H9 (cell line): ENCODE data around the gene C18orf63. TPM values are rescaled to one million over a fixed set of nuclear protein-coding genes. Genes with fewer than 3 reads are reported as not detected.

ENCODE experiments used
- DNase-seq: peaks from one replicate; pipeline ENCODE4 v3.0.0-alpha.2; 2017
- H2AFZ ChIP-seq: one replicate; pipeline ENCODE4 v1.6.1; 2013; ENCODE audit warnings: mild to moderate bottlenecking, low read length, control low read depth, moderate library complexity
- H2AK5ac ChIP-seq: 2 replicates; pipeline ENCODE4 v1.6.1; 2013; ENCODE audit warnings: low read length, control low read depth, mixed read lengths; ENCODE audit not compliant: insufficient read length
- H2BK120ac ChIP-seq: one replicate; pipeline ENCODE4 v1.6.1; 2013; ENCODE audit warnings: low read depth, mild to moderate bottlenecking, low read length, control low read depth, inconsistent platforms; ENCODE audit not compliant: poor library complexity, severe bottlenecking
- H2BK12ac ChIP-seq: 2 replicates; pipeline ENCODE4 v1.6.1; 2013; ENCODE audit warnings: low read length, control low read depth, mixed read lengths, low read depth; ENCODE audit not compliant: insufficient read length
- H2BK15ac ChIP-seq: 2 replicates; pipeline ENCODE4 v1.6.1; 2013; ENCODE audit warnings: low read depth, low read length, control low read depth
- H2BK20ac ChIP-seq: one replicate; pipeline ENCODE4 v1.6.1; 2013; ENCODE audit warnings: low read depth, mild to moderate bottlenecking, low read length, control low read depth, inconsistent platforms; ENCODE audit not compliant: poor library complexity, severe bottlenecking
- H2BK5ac ChIP-seq: 2 replicates; pipeline ENCODE4 v1.6.1; 2013; ENCODE audit warnings: low read length, control low read depth, mixed read lengths; ENCODE audit not compliant: insufficient read length
- H3K14ac ChIP-seq: 2 replicates; pipeline ENCODE4 v1.6.1; 2013; ENCODE audit warnings: low read length, control low read depth; ENCODE audit not compliant: insufficient read depth
- H3K18ac ChIP-seq: 2 replicates; pipeline ENCODE4 v1.6.1; 2013; ENCODE audit warnings: low read depth, mild to moderate bottlenecking, mixed read lengths, low read length, control low read depth; ENCODE audit not compliant: insufficient read length
- H3K23ac ChIP-seq: 2 replicates; pipeline ENCODE4 v1.6.1; 2013; ENCODE audit warnings: low read length, control low read depth, mixed read lengths, low read depth; ENCODE audit not compliant: insufficient read length
- H3K23me2 ChIP-seq: 2 replicates; pipeline ENCODE4 v1.6.1; 2013; ENCODE audit warnings: low read depth, mild to moderate bottlenecking, mixed read lengths, low read length, control low read depth; ENCODE audit not compliant: insufficient read length, poor library complexity, severe bottlenecking
- H3K27ac ChIP-seq: 2 replicates; pipeline ENCODE4 v1.5.1; 2013; ENCODE audit warnings: low read length, control low read depth, mixed read lengths, low read depth; ENCODE audit not compliant: insufficient read length
- H3K27me3 ChIP-seq: 2 replicates; pipeline ENCODE4 v1.6.1; 2013; ENCODE audit warnings: low read length, control low read depth, inconsistent platforms; ENCODE audit not compliant: insufficient read depth
- H3K4ac ChIP-seq: 2 replicates; pipeline ENCODE4 v1.6.1; 2013; ENCODE audit warnings: low read depth, mild to moderate bottlenecking, control low read depth, inconsistent platforms, low read length, moderate library complexity
- H3K4me1 ChIP-seq: 2 replicates; pipeline ENCODE4 v1.6.1; 2013; ENCODE audit warnings: low read length, control low read depth, inconsistent platforms; ENCODE audit not compliant: insufficient read depth
- H3K4me2 ChIP-seq: 2 replicates; pipeline ENCODE4 v1.6.1; 2013; ENCODE audit warnings: low read length, control low read depth, mixed read lengths; ENCODE audit not compliant: insufficient read length, insufficient read depth
- H3K56ac ChIP-seq: 2 replicates; pipeline ENCODE4 v1.6.1; 2013; ENCODE audit warnings: low read depth, mild to moderate bottlenecking, mixed read lengths, low read length, control low read depth; ENCODE audit not compliant: insufficient read length
- H3K79me1 ChIP-seq: 2 replicates; pipeline ENCODE4 v1.6.1; 2013; ENCODE audit warnings: low read depth, mild to moderate bottlenecking, moderate library complexity, low read length, control low read depth, inconsistent platforms; ENCODE audit not compliant: insufficient read depth, poor library complexity, severe bottlenecking
- H3K79me2 ChIP-seq: 2 replicates; pipeline ENCODE4 v1.6.1; 2013; ENCODE audit warnings: low read length, control low read depth, inconsistent platforms; ENCODE audit not compliant: insufficient read depth
- H3K9ac ChIP-seq: 2 replicates; pipeline ENCODE4 v1.6.1; 2013; ENCODE audit warnings: low read length, control low read depth, mixed read lengths; ENCODE audit not compliant: insufficient read length; ENCODE audit errors: extremely low read depth
- H3K9me3 ChIP-seq: one replicate; pipeline ENCODE4 v1.6.1; 2013; ENCODE audit warnings: low read depth, low read length, inconsistent platforms; ENCODE audit not compliant: control insufficient read depth
- H3T11ph ChIP-seq: one replicate; pipeline ENCODE4 v1.6.1; 2013; ENCODE audit warnings: mild to moderate bottlenecking, low read length, control low read depth, inconsistent platforms
- H4K20me1 ChIP-seq: one replicate; pipeline ENCODE4 v1.6.1; 2013; ENCODE audit not compliant: control insufficient read depth, insufficient read length, insufficient read depth
- H4K5ac ChIP-seq: 2 replicates; pipeline ENCODE4 v1.6.1; 2013; ENCODE audit warnings: low read depth, mild to moderate bottlenecking, mixed read lengths, low read length, control low read depth; ENCODE audit not compliant: insufficient read length
- H4K8ac ChIP-seq: replicated peaks from 2 replicates; pipeline ENCODE4 v1.6.1; 2013; ENCODE audit warnings: low read length, control low read depth, mixed read lengths, low read depth; ENCODE audit not compliant: insufficient read length
- H4K91ac ChIP-seq: 2 replicates; pipeline ENCODE4 v1.6.1; 2013; ENCODE audit warnings: low read depth, mild to moderate bottlenecking, moderate library complexity, mixed read lengths, low read length, control low read depth; ENCODE audit not compliant: insufficient read length
- H3K27ac Mint-ChIP-seq, 3 experiments: 2 replicates in 2 of 3; 3 replicates in 1 of 3; pipeline ENCODE4 v1.8.0; 2020 to 2021; ENCODE audit warnings: mixed read lengths in 3 of 3, mild to moderate bottlenecking in 1 of 3, moderate library complexity in 1 of 3
- H3K27me3 Mint-ChIP-seq: 2 replicates; pipeline ENCODE4 v1.8.0; 2021; ENCODE audit warnings: low read depth, mild to moderate bottlenecking, moderate library complexity, mixed read lengths
- H3K36me3 Mint-ChIP-seq, 3 experiments: 2 replicates in 2 of 3; 3 replicates in 1 of 3; pipeline ENCODE4 v1.8.0; 2020 to 2021; ENCODE audit warnings: low read depth in 3 of 3, mixed read lengths in 3 of 3; ENCODE audit not compliant: insufficient read depth in 1 of 3
- H3K4me1 Mint-ChIP-seq, 2 experiments: 2 replicates each; pipeline ENCODE4 v1.8.0; 2020; ENCODE audit warnings: mixed read lengths in 2 of 2
- H3K4me3 Mint-ChIP-seq, 2 experiments: 2 replicates in 1 of 2; 3 replicates in 1 of 2; pipeline ENCODE4 v1.8.0; 2020 to 2021; ENCODE audit warnings: mild to moderate bottlenecking in 2 of 2, mixed read lengths in 2 of 2, moderate library complexity in 1 of 2
- H3K9me3 Mint-ChIP-seq, 2 experiments: 2 replicates in 1 of 2; 3 replicates in 1 of 2; pipeline ENCODE4 v1.8.0; 2020; ENCODE audit warnings: mild to moderate bottlenecking in 2 of 2, mixed read lengths in 2 of 2, moderate library complexity in 1 of 2
- CTCF ChIP-seq: fragments of 200-600 bp; sonication (generic); conservative IDR thresholded peaks from 3 replicates; pipeline ENCODE4 v1.8.0; 2021; ENCODE audit warnings: antibody characterized with exemption, mild to moderate bottlenecking
- WGBS: extraction: QIAGEN DNeasy Blood & Tissue Kit; methylation state at CpG from one replicate; pipeline ENCODE4 v1.1.7; 2013; ENCODE audit warnings: missing lambda C conversion rate, low lambda C conversion rate, mixed read lengths; ENCODE audit not compliant: insufficient read length; ENCODE audit errors: extremely low coverage; 5-methylcytosine and 5-hydroxymethylcytosine counted together
- total RNA-seq: library from RNA; stranded (reverse); gene quantifications from 2 replicates; pipeline ENCODE4 v1.2.1, GENCODE V29; 2021

C18orf63 gene
- total RNA-seq, 1 experiment from 2014 or later = not detected

DNA sequence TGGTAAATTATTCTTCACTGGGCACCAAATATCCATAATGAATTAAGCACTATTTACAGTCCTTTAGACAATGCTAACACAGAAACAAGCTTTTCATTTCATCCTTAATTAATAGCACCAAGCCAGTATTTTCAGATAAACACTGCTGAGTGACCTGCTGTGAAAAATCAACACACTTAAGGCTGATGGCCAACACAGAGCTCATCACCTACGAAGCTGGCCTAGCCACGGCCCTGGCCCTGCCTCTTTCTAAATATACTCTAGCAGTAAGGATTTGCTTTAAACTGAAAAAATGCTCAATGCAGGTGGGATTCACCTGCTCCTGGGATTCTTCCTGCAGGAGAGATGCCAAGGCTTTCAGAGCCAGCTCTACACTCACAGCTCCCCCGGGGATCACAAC, 42.2 kb upstream of the C18orf63 start:
- H3K23ac ChIP-seq = no peak overlapping the region
- H3K14ac ChIP-seq = no peak overlapping the region
- H2BK120ac ChIP-seq = no peak overlapping the region
- TF ChIP-seq CTCF = no peak
- no peak overlapping the region for H2AK5ac ChIP-seq
- Mint-ChIP-seq H3K27ac (no peak overlapping the region; a peak in 1 of 7 replicates), H3K9me3 (no peaks in the 10 kb centered on the region), H3K4me1 (peaks cover 35 to 36% of the 10 kb centered on the region in 2 experiments), H3K4me3 (no peak overlapping the region), H3K36me3 (peaks cover 13 to 21% (median 16%) of the 10 kb centered on the region in 3 experiments), H3K27me3 (no peaks in the 10 kb centered on the region)
- H4K8ac ChIP-seq = no peak overlapping the region
- H3K27me3 ChIP-seq = no peaks in the 10 kb centered on the region
- H2BK15ac ChIP-seq = no peak overlapping the region
- H3K4me1 ChIP-seq = peaks cover 10% of the 10 kb centered on the region; the same call in 1 of the 2 replicates
- no peak overlapping the region for H3K4me2 ChIP-seq
- H3T11ph ChIP-seq = no peak overlapping the region
- H3K79me2 ChIP-seq = peaks cover 27% of the 10 kb centered on the region; the same call in 1 of the 2 replicates
- no peak overlapping the region for H2BK20ac ChIP-seq
- no peaks in the 10 kb centered on the region for H4K20me1 ChIP-seq
- no peak overlapping the region for H4K5ac ChIP-seq
- no peaks in the 10 kb centered on the region for H3K9me3 ChIP-seq
- no peak overlapping the region for H2BK5ac ChIP-seq
- H3K27ac ChIP-seq = no peak overlapping the region
- H3K23me2 ChIP-seq = no peaks in the 10 kb centered on the region
- no peak for DNase-seq
- H4K91ac ChIP-seq = no peak overlapping the region
- WGBS = no CpG with 5 or more reads among the region's 3 CpGs
- no peak overlapping the region for H3K4ac ChIP-seq
- H3K9ac ChIP-seq = no peak overlapping the region
- no peak overlapping the region for H3K18ac ChIP-seq
- H2BK12ac ChIP-seq = no peak overlapping the region
- H3K79me1 ChIP-seq = peaks cover 9% of the 10 kb centered on the region
- H2AFZ ChIP-seq = no peak overlapping the region
- H3K56ac ChIP-seq = no peak overlapping the region
